K562 (cell line): Measurements from ENCODE around the gene ZNF594. TPM values are rescaled to one million over a fixed set of nuclear protein-coding genes. Genes with fewer than 3 reads are reported as not detected.
"Not testable (repeated sequence)": the region's sequence is repeated elsewhere in the genome, so short reads cannot be mapped to it uniquely, and the experiment has no call there.

Source experiments
- ATAC-seq: fragments of 200-7000 bp; cut with Tn5 transposase; 3 replicates; pipeline ENCODE4 v1.9.1; 2020; ENCODE audit warnings: moderate library complexity
- BruUV-seq: library from RNA; stranded (reverse); fragments of 400-500 nt; replicated peaks from 2 replicates; lab custom pipeline; 2021; lab: Mats Ljungman, UMichigan
- CTCF ChIA-PET: fragments of 300-600 bp; formaldehyde crosslinking; extraction: SDS; loops from one replicate; lab custom pipeline; 2021; ENCODE audit warnings: low intra/inter-chr PET ratio; lab: Yijun Ruan, JAX
- POLR2A ChIA-PET: fragments of 300-600, 350-650 bp; sonication (Branson Sonifier 250); formaldehyde crosslinking; extraction: SDS; loops from one replicate; lab custom pipeline; 2021; ENCODE audit warnings: antibody characterized with exemption, inconsistent platforms; lab: Yijun Ruan, JAX
- DNase-seq, 4 experiments: peaks; one replicate each; pipeline versions ENCODE4 v3.0.0 to v3.0.0-alpha.2; 2011 to 2018; ENCODE audit warnings: low spot score in 3 of 4, mixed read lengths in 3 of 4; ENCODE audit errors: extremely low read depth in 1 of 4
- FAIRE-seq: peaks from 2 replicates; lab custom pipeline; 2011; peaks lifted over from hg19 to GRCh38; lab: Jason Lieb, UNC
- H2AFZ ChIP-seq: 2 replicates; pipeline ENCODE4 v1.6.0; 2011; ENCODE audit warnings: low read depth, low read length, control low read depth, inconsistent platforms
- H3K27ac ChIP-seq: fragments of 200-600 bp; 3 replicates; pipeline ENCODE4 v1.8.0; 2011; ENCODE audit warnings: low read depth, mild to moderate bottlenecking, control low read depth, inconsistent platforms, low read length, moderate library complexity, mixed read lengths; ENCODE audit errors: extremely low read depth
- H3K27me3 ChIP-seq, 2 experiments: fragments of 300-600 bp in 1 of 2; 2 replicates in 1 of 2; 3 replicates in 1 of 2; pipeline versions ENCODE4 v1.6.0 to v1.8.0; 2011; ENCODE audit warnings: inconsistent platforms in 2 of 2, low read length in 2 of 2, mild to moderate bottlenecking in 1 of 2, mixed read lengths in 1 of 2, moderate library complexity in 1 of 2; ENCODE audit not compliant: control insufficient read depth in 2 of 2, insufficient read depth in 2 of 2
- H3K36me3 ChIP-seq: fragments of 300-600 bp; 3 replicates; pipeline ENCODE4 v1.8.0; 2011; ENCODE audit warnings: mild to moderate bottlenecking, low read length, inconsistent platforms; ENCODE audit not compliant: control insufficient read depth, insufficient read depth
- H3K4me1 ChIP-seq, 2 experiments: fragments of 200-600 bp in 1 of 2; replicated peaks in 1 of 2; 2 replicates in 1 of 2; 3 replicates in 1 of 2; pipeline versions ENCODE4 v1.5.1 to v1.8.0; 2011; ENCODE audit warnings: inconsistent platforms in 2 of 2, low read length in 2 of 2, mild to moderate bottlenecking in 1 of 2, mixed read lengths in 1 of 2, moderate library complexity in 1 of 2; ENCODE audit not compliant: control insufficient read depth in 2 of 2, insufficient read depth in 2 of 2
- H3K4me2 ChIP-seq: 2 replicates; pipeline ENCODE4 v1.6.1; 2011; ENCODE audit warnings: low read length, control low read depth, inconsistent platforms, mixed read lengths; ENCODE audit not compliant: insufficient read depth
- H3K4me3 ChIP-seq: fragments of 200-600 bp; sonication (generic), shearing (Covaris generic); 2 replicates; pipeline ENCODE4 v1.5.1; 2016; ENCODE audit warnings: control low read depth, inconsistent platforms
- H3K79me2 ChIP-seq: fragments of 200-600 bp; 3 replicates; pipeline ENCODE4 v1.8.0; 2011; ENCODE audit warnings: low read length, inconsistent platforms; ENCODE audit not compliant: control insufficient read depth, insufficient read depth
- H3K9ac ChIP-seq, 2 experiments: 2 replicates each; pipeline versions ENCODE4 v1.6.0 to v1.6.1; 2011; ENCODE audit warnings: low read depth in 2 of 2, low read length in 2 of 2, control low read depth in 1 of 2, inconsistent platforms in 1 of 2, mild to moderate bottlenecking in 1 of 2, mixed read lengths in 1 of 2; ENCODE audit not compliant: insufficient read depth in 1 of 2
- H3K9me1 ChIP-seq: one replicate; pipeline ENCODE4 v1.6.0; 2011; ENCODE audit warnings: inconsistent platforms, mild to moderate bottlenecking, low read length, moderate library complexity; ENCODE audit not compliant: control insufficient read depth, insufficient read depth
- H3K9me3 ChIP-seq: replicated peaks from 2 replicates; pipeline ENCODE4 v1.5.1; 2011; ENCODE audit warnings: low read depth, low read length, inconsistent platforms; ENCODE audit not compliant: control insufficient read depth, insufficient read depth
- H4K20me1 ChIP-seq: replicated peaks from 2 replicates; pipeline ENCODE4 v1.6.1; 2011; ENCODE audit warnings: low read length, inconsistent platforms, mixed read lengths; ENCODE audit not compliant: control insufficient read depth, insufficient read depth
- MCM7 ChIP-seq, 2 experiments: fragments of 450-650 bp; IDR thresholded peaks; 2 replicates each; pipeline ENCODE4 v1.6.1; 2016 to 2018
- MXI1 ChIP-seq: IDR thresholded peaks from 2 replicates; pipeline ENCODE4 v1.6.1; 2011; ENCODE audit warnings: low read depth, mild to moderate bottlenecking, improper control_type of control experiment, low read length
- RAD51 ChIP-seq: fragments of 450-650 bp; IDR thresholded peaks from 2 replicates; pipeline ENCODE4 v1.7.1; 2016; ENCODE audit warnings: low read depth, mild to moderate bottlenecking, borderline replicate concordance
- TCF7 ChIP-seq: sonication (generic); IDR thresholded peaks from 2 replicates; pipeline ENCODE4 v1.6.1; 2016; ENCODE audit warnings: antibody characterized with exemption, borderline replicate concordance
- ZBED1 ChIP-seq: IDR thresholded peaks from 2 replicates; pipeline ENCODE4 v1.6.1; 2014
- ZNF124 ChIP-seq: sonication (generic); formaldehyde crosslinking; IDR thresholded peaks from 2 replicates; pipeline ENCODE4 v1.8.1; 2022; ENCODE audit warnings: missing genetic modification reagents
- ZNF175 ChIP-seq: fragments of 200-800 bp; sonication (Bioruptor generic); IDR thresholded peaks from 2 replicates; pipeline ENCODE4 v1.6.1; 2016; ENCODE audit warnings: low read depth, mild to moderate bottlenecking, missing genetic modification characterization, missing compliant biosample characterization
- WGBS: fragments of 100-300 bp; shearing (Covaris generic); methylation state at CpG from one replicate; pipeline ENCODE4 v1.1.6; 2016; ENCODE audit warnings: low coverage, mixed read lengths; ENCODE audit not compliant: insufficient coverage; ENCODE audit errors: missing lambda C conversion rate; 5-methylcytosine and 5-hydroxymethylcytosine counted together
- in situ Hi-C: fragments of 300-500 bp; cut with MboI; formaldehyde crosslinking; loops from 4 replicates; pipeline ENCODE4 v1.15.0; 2018; ENCODE audit warnings: inconsistent platforms, mixed read lengths
- intact Hi-C: fragments of 100-400 bp; cut with micrococcal nuclease; formaldehyde crosslinking; loops from 2 replicates; pipeline ENCODE4 v1.14.2; 2022
- polyA plus RNA-seq, 8 experiments: library from polyadenylated mRNA; depleted of rRNA in 4 of 8; stranded (reverse) in 5 of 8; unstranded in 3 of 8; fragments of >200 nt; fragmentation: Nextera tagmentation in 2 of 8; fragmentation: Illumina TruSeq in 1 of 8; extraction: Ambion mirVana in 2 of 8; extraction: Trizol in 1 of 8; gene quantifications; 2 replicates each; pipeline versions ENCODE4 v1.2.1 to v1.2.3, GENCODE V29; 2011 to 2014; ENCODE audit warnings: inconsistent platforms in 1 of 8, missing spikeins in 1 of 8
- total RNA-seq, 7 experiments: library from RNA; depleted of rRNA in 6 of 7; stranded (reverse); fragments of >200 nt in 6 of 7; fragmentation: Illumina TruSeq in 2 of 7; extraction: Trizol in 2 of 7; gene quantifications; 2 replicates each; pipeline versions ENCODE4 v1.2.1 to v1.2.3, GENCODE V29; 2011 to 2021; ENCODE audit warnings: low replicate concordance in 1 of 7

The ZNF594 gene
- total and polyA plus RNA-seq, 9 of the 15 experiments (the other 6 are each of a cell fraction or from before 2014, with no cell fraction given), result 0.24 to 4.7 (median 2.6) TPM

- H3K4me1 ChIP-seq, result no peaks in the 10 kb centered on the region
- no peak overlapping the region for H3K4me2 ChIP-seq
- H3K27ac ChIP-seq, result no peak overlapping the region
- no peaks in the 10 kb centered on the region for H3K9me3 ChIP-seq
- CTCF ChIA-PET, result no interaction called here
- in situ Hi-C loops, result no loop called here
- H3K27me3 ChIP-seq, result peaks cover 0 to 44% of the 10 kb centered on the region in 2 experiments; a peak in 2 of 5 replicates
- H3K4me3 ChIP-seq, result no peak overlapping the region
- intact Hi-C loops, result no loop called here
- no peak overlapping the region for H3K9ac ChIP-seq
- 2% methylated on average over 10 of the region's 14 CpGs for WGBS
- no peaks in the 10 kb centered on the region for H3K9me1 ChIP-seq
- H3K79me2 ChIP-seq, result no peaks in the 10 kb centered on the region
- ATAC-seq (no peak), FAIRE-seq (no peak), DNase-seq (no peak)
- POLR2A ChIA-PET, result no interaction called here
- TF ChIP-seq ZNF124 (CRISPR knock-in tag) (no peak), ZNF175 (CRISPR knock-in tag) (no peak), ZBED1 (no peak), RAD51 (no peak), MCM7 (IDR thresholded peaks at IDR 0.05) (no peak), MXI1 (no peak), TCF7 (no peak)
- no peak overlapping the region for H2AFZ ChIP-seq
- no peaks in the 10 kb centered on the region for H3K36me3 ChIP-seq
- no peaks in the 10 kb centered on the region for H4K20me1 ChIP-seq
- no TSS peak for BruUV-seq
These were observed 55.7 kb downstream of the ZNF594 start for GRCh38 chr17:5135726-5136579.

- H3K4me1 ChIP-seq, H3K9me1 ChIP-seq, H3K4me2 ChIP-seq, H4K20me1 ChIP-seq, in situ Hi-C loops, BruUV-seq, POLR2A ChIA-PET, CTCF ChIA-PET, H3K79me2 ChIP-seq, H2AFZ ChIP-seq, intact Hi-C loops, H3K9ac ChIP-seq, ATAC-seq, H3K9me3 ChIP-seq, DNase-seq, H3K4me3 ChIP-seq, H3K36me3 ChIP-seq, FAIRE-seq, H3K27ac ChIP-seq: not testable (repeated sequence)
- 1% methylated on average over 8 of the region's 8 CpGs for WGBS
- H3K27me3 ChIP-seq, result peaks cover 0 to 47% of the 10 kb centered on the region in 2 experiments; a peak in 3 of 5 replicates
These were observed 56.4 kb downstream of the ZNF594 start for GRCh38 chr17:5135131-5135712.

- FAIRE-seq, result not testable (repeated sequence)
These were observed 57.1 kb downstream of the ZNF594 start for GRCh38 chr17:5134571-5134970.

More at GRCh38 chr17:5134571-5134970, 57.1 kb downstream of the ZNF594 start:
- H3K4me2 ChIP-seq, H2AFZ ChIP-seq, H3K4me1 ChIP-seq, H3K79me2 ChIP-seq, H4K20me1 ChIP-seq, H3K9me3 ChIP-seq, POLR2A ChIA-PET, H3K27ac ChIP-seq, H3K4me3 ChIP-seq, H3K36me3 ChIP-seq, BruUV-seq, CTCF ChIA-PET, H3K9ac ChIP-seq, DNase-seq, in situ Hi-C loops, H3K9me1 ChIP-seq, intact Hi-C loops, ATAC-seq: not testable (repeated sequence)
- H3K27me3 ChIP-seq, result peaks cover 0 to 52% of the 10 kb centered on the region in 2 experiments; a peak in 3 of 5 replicates
- WGBS, result under 1% methylated on average over 11 of the region's 11 CpGs
